DMS 273 treated with DMSO at 0.1 percent for 48 hours (cell line): ENCODE data around the gene PRR16.
"Not testable (repeated sequence)": the region's sequence is repeated elsewhere in the genome, so short reads cannot be mapped to it uniquely, and the experiment has no call there.

Experiments used
- DNase-seq: peaks from one replicate; lab custom pipeline; 2025; lab: John Stamatoyannopoulos, UW

PRR16 gene

GRCh38 chr5:120655828-120656435 is 191.8 kb downstream of the PRR16 start:
- DNase-seq: no peak

GRCh38 chr5:120657104-120657503 is 193.0 kb downstream of the PRR16 start:
- DNase-seq: no peak

GRCh38 chr5:120677481-120677880 is 213.4 kb downstream of the PRR16 start:
- DNase-seq: no peak

GRCh38 chr5:120678279-120678678 is 214.2 kb downstream of the PRR16 start:
- DNase-seq: no peak

DNA sequence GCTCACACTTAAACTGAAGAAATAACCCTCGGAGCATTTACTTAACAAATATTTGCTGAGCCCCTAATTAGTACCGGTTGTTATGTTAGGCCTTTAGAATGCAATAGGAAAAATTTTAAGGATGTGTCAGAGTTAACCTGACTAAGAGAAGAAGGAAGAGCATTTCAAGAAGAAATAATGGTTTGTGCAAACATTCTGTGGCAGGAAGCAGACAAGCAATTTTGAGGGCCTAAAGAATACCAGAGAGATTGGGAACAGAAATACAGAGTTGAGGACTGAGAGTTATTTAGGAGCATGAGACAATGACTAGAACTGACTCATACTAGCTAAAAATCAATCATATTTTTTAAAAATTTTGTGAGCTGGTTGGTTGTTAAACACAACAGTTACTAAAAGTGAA is 218.8 kb downstream of the PRR16 start:
- DNase-seq: no peak

DNA sequence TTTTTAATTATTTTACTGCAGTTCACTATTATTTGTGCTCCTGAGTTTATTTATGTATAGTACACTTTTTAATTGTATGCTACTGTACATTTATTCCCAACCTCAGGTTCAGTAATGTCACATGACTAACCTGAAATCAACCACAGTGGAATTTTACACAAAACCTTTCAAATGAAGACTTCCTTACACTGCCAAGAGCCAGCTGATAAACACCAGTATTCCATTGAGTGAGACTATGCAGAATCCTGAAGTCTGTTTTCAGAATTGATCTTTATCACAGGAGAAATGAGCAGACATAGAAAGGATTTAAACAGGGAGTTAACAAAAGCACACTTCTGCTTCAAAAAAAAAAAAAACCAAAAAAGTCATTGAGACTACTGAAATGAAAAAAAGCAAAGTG is 219.5 kb downstream of the PRR16 start:
- no peak for DNase-seq

DNA sequence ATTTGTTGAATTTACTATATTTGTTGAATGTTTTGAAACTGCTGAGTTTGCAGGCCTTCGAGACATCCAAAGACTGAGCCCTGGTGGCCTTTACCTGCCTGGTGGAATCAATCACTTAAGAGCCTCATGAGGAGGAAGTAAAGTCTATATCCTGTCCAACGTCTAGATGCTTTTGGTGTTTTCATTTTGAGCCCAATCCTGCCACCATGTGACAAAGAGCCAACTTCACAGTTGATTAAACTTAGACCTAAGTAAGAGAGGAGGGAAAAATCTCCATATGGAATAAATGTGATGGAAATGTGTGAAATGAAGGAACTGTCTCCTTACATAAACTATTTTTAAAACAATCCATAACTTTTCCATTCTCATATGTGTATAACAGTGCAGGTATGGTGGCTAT is 220.1 kb downstream of the PRR16 start:
- DNase-seq: no peak

- no peak for DNase-seq
Measured at GRCh38 chr5:120684749-120685415, 220.8 kb downstream of the PRR16 start.

DNA sequence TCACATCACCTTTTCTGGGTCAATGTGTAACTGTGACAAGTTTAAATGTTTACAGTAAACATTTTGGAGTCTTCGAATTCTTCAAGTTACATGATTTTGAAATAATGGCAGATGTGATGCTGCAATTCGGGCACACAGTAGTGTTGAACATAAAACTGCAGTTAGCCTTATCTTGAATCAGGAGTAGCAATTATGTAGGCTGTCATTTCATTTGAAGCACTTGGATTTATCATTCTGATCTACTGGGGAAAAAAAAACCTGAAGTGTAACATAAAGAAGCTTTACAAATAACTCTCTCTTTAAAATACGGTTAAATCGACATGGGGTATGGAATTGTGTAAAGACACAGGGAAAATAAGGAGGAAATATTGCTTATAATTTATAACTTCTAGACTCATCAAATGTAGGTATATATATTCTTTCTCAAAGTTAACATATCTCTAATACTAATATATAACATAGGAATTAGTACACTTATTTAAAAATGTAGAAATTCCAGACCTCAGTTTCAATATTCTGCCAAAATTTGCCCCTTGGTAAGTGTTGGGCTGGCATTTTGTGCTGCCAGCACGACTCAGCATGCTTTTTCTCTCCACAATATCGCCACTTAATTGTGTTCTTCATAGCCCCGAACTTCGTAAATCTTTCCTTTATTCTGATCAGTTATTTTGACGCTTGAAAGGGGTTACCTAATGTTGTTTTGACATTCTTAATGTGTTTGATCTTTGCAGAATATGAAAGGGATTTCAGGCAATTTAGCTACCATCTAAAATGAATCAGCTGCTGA is 226.7 kb downstream of the PRR16 start:
- no peak for DNase-seq

DNA sequence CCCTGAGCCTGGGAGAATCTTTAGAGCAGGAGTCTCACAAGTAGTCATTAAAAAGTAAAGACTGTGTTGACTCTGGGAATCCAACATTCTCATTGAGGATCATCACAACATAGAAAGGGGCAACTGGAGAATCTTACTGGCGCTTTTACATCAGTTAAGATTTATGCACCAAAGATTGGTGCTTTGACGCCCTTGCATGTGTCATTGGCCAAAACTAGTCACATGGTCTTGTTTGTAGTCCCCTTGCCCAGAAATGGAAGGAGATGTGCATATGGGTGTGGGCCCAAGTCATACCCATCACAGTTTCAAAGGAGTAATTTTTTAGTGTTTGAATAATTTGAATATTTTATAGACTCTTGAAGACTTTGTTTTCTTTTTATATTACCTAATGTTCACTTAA is 228.2 kb downstream of the PRR16 start:
- no peak for DNase-seq

DNA sequence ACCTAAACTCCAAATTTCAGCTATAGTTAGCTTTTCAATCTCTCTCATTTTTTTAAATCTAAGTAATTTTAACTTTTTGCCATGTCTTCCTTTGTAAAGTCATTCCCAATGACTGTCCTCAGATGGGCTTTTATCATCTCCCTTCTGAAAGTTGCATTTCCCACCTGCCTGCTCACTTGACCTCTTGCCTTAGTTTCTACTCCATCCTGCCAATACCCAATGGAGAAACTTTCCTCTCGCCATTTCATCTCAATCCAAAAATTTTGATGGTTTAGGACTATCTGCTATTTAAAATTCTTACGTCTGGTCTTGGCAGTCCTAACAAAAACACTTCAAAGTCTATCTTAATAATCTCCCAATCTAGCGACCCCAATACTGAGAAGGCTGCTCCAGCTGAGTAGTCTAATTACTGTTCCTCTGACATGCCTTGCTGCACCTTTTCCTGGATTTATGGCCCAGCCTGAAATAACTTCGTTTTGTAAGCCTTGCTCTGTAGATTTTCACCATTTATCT is 231.3 kb downstream of the PRR16 start:
- no peak for DNase-seq

GRCh38 chr5:120697147-120697546 is 233.0 kb downstream of the PRR16 start:
- DNase-seq: no peak

DNA sequence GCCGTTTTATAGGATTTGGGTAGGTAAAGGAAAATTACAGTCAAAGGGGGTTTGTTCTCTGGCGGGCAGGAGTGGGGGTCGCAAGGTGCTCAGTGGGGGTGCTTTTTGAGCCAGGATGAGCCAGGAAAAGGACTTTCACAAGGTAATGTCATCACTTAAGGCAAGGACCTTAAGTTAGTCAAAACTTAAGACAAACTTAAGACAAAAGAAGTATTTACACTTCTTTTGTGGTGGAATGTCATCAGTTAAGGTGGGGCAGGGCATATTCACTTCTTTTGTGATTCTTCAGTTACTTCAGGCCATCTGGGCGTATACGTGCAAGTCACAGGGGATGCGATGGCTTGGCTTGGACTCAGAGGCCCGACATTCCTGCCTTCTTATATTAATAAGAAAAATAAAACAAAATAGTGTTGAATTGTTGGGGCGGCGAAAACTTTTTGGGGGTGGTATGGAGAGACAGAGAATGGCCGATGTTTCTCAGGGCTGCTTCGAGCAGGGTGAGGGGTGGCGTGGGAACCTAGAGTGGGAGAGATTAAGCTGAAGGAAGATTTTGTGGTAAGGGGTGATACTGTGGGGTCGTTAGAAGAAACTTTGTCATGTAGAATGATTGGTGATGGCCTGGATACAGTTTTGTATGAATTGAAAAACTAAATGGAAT is 233.7 kb downstream of the PRR16 start:
- not testable (repeated sequence) for DNase-seq

GRCh38 chr5:120700653-120701052 is 236.6 kb downstream of the PRR16 start:
- DNase-seq: not testable (repeated sequence)

- DNase-seq: not testable (repeated sequence)
Measured at GRCh38 chr5:120702817-120703538, 238.9 kb downstream of the PRR16 start.

DNA sequence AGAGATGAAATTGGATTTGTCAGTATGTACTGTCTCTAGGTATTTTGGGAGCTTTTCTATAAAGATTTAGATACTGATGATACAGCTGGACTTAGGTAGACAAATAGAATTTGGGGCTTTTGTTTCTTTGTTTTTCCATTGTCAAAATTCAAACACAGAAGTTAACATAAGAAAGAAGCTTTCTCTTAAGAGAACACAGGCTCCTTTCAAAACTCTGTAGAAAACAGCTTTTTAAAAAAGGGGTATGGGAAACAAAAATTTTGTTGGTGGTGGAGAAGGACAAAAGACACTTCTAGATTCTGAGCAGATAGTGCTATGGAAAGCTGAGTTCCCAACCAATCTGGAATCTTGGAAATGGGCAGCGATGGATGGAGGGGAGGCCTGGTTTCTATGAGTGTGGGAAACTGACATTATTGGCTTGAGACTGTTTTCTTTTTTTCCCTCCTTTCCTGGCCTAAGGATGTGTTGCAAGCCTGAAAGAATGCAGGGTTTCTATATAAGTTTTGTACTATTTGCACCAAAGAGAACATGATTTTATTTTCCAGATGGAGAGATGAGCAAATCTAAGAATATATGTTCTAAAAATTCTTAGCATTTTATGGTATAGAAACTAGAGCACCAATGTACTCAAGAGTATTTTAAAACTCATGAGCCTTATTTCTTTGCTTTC is 240.0 kb downstream of the PRR16 start:
- no peak for DNase-seq

GRCh38 chr5:120706877-120707276 is 242.8 kb downstream of the PRR16 start:
- DNase-seq: no peak

GRCh38 chr5:120717381-120717780 is 253.3 kb downstream of the PRR16 start:
- no peak for DNase-seq

GRCh38 chr5:120730214-120730613 is 266.1 kb downstream of the PRR16 start:
- no peak for DNase-seq

GRCh38 chr5:120734033-120734432 is 269.9 kb downstream of the PRR16 start:
- no peak for DNase-seq

GRCh38 chr5:120735076-120735475 is 271.0 kb downstream of the PRR16 start:
- no peak for DNase-seq
